HG02763 (cell line): ENCODE results near the gene LAD1.

ENCODE experiments used
- ATAC-seq: cut with Tn5 transposase; IDR thresholded peaks from one replicate; pipeline ENCODE4 v1.9.1; 2021; ENCODE audit warnings: mild to moderate bottlenecking, moderate library complexity; ENCODE audit not compliant: unreplicated experiment

LAD1 gene

DNA sequence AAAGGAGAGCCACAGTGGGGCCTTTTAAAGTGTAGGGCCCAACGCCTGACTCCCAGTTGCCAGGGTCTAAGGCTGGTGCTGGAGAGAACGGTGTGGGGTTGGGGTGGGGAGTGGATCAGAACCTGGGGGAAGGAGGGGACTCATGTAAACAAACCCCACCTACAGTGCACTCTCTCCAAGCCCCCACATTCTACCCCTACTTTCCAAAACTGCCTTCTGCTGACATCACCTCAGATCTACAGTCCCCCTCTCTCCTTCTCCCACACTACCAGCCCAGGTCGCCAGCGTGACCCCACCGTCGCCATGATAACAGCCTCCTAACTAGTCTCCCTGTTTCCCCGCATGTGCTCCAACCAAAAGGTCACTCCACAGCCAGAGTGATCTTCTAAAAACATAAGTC is 48.2 kb downstream of the LAD1 start:
- no peak for ATAC-seq

DNA sequence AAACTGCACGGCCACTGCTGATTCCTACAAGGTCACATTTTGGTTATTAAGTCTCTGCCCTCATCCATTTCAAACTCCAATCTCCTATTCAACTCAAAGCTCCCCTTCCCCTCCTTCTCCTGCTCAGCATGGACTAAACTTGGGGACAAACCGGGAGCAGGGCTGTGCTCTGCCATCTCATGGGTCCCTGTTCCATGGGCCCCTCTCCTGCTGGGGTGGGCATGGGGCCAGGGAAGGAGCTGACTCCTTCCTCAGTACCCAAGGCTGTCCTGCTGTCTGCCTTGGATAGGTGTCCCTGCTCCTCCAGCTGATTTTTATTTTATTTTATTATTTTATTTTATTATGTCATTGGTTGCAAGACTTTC is 48.8 kb downstream of the LAD1 start:
- ATAC-seq = no peak

DNA sequence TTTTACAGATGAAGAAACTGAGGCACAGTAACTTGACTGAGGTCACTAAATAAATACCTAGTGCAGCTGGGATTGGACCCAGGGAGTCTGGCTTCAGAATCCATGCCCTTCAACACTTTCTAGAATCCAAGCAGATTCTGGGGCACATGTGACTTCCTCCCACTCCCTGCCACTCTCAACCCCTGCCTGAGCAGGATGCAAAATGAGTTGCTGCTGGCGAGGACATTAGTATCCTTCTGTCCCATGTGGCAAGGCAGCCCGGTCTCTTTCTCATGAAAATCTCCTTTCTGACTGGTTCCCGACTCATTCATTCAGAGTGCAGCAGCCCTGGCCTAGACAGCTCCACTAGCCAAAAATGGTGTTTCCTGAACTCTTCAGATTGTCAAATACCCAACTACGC is 50.0 kb downstream of the LAD1 start:
- no peak for ATAC-seq

DNA sequence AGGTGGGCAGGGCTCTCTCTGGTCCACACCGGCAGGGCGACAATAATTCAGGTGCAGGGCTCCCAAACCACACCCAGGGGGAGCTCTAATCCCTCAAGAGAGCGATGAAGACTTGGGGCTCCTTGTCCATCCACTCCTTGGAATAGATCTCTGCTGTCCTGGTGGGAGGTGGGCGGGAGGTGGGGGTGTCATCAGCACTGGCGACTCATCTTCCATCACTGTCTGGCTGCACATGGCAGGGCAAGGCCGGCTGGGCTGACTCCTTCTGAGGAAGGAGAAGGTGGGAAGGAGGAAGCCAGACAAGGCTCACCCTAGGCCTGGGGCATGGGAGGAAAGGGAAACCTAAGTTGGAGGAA is 50.9 kb downstream of the LAD1 start:
- ATAC-seq = no peak

DNA sequence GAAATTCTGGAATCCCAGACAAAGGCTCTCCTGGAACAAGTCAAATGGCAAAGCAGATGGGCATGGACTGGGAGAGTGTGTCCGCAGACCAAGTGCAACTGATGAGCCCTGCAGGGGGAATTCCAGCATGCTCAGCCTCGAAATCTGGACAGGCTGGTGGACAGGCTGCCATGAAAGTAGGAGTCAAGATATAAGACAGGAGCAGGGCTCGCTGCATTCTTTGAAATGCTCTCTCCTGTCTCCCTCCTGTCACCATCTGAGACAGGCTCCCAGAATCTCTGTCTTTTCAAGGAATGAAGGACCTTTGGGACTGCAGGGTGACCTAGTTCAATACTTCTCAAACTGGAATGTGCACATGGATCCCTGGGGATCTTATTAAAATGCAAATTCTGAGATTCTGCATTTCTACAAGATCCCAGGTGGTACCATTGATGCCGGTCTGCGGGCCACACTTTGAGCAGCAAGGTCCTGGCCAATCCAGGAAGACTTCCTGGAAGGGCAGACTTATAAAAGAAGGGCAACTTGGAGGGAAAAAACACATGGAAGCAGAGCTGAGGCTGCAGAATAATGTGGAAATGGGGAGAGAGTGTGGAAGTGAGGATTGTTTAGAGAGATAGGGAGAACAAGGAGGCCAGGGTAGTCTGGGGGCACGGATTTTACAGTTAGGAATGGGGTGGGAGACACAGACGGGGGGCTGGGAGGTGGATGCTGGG is 51.5 kb downstream of the LAD1 start:
- no peak for ATAC-seq

DNA sequence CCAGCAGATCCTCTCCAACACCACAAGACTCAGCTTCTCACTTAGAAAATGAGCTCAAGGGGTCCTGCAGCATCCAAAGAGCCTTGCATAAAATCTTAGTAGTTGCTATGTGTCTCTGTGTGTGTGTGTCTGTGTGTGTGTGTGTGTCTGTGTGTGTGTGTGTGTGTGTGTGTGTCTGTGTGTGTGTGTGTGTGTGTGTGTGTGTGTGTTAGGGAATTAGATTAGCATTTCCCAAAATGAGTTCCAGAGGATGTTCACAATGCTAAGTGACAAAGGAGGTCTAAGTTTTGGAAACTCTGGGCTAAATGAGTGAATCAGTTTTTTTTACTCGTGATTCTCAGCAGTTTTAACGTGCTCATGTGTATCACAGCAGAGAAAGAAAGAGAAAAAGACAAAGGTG is 52.1 kb downstream of the LAD1 start:
- no peak for ATAC-seq

DNA sequence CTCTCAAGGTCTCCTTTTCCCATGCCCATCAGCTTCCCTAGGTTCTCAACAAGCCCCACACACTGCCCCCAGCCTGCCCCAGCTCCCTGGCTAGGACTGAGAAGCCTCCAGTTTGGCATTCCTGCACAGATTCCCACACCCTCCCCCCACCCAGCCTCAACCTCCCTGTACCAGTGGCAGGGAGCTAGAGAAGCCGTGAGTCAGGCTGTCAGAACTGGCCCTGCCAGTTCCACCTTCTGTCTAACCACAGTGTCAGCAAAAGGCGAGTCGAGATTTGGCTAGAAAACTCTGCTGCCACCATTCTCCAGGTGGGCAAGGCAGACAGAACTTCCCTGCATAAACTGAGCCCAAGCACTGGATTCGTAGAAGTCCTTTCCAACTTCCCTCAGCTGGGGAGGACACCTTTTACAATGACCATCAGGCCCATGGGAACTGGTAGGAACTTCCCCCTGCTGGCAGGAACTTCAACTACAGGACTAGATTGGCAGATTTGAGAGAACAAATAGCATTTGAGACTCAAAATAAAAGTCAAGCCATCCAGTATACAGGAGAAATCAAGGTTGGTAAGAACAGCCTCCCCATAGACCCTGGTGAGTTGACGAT is 52.7 kb downstream of the LAD1 start:
- no peak for ATAC-seq

DNA sequence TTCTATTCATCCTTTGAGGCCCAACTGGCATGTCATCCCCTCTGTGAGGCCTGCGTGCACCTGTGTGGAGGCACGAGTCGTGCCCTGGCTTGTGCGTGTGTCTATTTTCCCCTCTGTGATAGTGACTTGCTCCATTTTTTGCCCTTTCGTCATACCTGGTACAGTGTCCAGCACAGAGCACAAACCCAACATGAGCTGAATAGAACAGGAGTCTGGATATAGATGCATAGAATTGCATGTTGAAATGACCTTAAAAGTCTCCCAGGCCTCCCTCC is 54.1 kb downstream of the LAD1 start:
- no peak for ATAC-seq

DNA sequence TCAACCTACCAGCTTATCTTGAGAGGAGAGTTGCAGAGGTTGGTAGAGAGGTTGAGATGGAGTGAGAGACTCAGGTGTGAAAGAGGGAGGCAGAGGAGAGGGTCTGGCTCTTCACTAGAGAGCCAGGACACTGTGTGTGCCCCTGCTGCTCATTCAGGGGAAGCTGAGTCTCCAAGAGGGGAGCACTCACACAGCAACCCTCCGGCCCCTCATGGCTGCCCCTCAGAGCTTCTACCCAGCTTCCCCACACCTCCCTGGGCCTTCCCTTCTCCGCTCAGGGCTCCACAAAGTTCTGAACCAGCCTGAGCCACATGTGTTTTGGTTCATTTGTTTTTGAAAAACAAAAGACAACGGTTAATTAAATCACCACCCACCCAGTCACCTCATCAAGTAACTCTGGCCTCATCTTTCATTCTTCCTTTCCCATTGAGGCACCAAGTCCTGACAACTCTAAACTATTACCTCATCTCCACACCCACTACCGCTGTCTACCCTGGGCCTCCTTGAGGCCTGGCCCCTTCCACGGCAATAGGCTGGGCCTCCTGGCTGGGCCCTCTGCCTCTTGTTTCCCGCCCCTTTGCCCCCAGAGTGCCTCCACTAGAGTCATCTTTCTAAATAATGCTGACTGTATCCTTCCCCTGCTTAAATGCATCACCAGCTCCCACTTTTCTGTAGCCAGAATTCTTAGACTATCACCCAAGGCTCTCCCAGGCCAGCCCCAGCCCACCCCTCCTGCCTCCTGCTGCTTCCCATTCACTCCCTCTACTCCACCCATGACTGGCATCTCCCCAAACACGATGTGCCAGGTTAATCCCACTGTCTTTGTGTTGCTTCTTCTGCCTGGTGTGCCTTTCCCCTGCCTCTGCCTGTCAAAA is 54.7 kb downstream of the LAD1 start:
- no peak for ATAC-seq

DNA sequence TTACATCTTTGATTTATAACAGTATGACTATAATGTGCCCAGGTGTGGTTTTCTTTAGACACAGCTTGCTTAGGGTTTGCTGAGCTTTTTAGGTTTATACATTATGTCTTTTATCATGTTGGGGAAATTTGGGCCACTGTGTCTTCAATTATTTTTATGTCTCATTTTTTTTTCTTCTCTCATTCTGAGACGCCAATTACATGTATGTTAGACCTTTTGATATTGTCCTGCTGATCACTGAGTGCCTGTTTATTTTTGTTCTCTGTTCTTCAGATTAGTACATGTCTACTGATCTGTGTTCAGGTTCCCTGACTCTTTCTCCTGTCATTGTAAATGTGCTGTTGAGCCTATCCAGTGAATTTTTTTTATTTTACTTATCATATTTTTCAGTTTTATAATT is 57.7 kb downstream of the LAD1 start:
- no peak for ATAC-seq

DNA sequence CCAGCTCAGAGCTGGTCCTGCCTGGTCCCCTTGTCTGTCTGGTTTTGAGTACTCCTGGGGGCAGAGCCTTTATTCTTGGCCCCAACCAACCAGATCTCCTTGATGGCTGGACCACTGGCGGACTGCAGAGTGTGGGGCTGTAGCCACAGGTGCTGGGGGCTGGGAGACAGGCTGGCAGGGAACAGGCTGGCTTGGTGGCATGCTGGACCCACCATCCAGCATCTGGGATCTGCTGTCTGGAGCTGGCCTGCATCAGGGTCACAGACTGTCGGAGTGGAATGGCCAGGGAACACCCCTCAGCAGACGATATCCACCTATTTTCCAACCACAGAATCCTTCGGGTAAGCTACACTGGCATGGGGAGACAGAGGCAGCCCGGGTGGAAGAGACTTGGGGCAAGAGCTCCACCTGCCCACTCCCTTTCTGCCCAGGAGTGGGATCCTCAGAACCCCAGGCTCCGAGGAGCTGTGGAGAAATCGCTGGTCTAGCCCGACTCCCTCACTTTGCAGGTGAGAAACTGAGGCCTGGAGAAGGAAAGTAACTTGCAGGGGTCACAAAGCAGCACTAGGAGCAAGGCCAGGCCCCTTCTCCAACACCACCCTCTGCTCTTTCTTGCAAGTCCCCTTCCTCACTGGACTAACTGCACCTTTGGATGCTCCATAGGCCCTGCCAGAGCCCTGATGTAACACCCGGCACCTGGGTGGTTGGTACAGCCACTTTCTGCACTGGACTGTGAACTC is 62.2 kb downstream of the LAD1 start:
- ATAC-seq = no peak

DNA sequence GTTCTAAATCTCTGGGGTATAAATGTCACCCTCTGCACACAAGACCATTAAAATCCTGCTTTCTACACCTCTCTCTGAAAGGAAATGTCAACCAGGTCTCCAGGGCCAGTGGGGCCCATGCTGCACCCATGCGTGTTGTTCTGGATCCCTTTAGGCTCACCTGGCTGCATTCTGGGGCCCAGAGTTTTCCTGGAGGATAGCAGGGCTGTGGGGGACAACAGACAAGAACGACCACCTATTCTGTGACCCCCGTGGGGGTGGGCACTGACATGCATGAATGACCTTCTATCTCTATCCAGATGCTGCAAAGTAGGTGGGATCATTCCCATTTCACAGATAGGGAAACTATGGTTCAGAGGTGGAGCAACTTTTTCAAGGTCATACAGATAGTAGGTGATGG is 63.2 kb downstream of the LAD1 start:
- ATAC-seq = no peak

DNA sequence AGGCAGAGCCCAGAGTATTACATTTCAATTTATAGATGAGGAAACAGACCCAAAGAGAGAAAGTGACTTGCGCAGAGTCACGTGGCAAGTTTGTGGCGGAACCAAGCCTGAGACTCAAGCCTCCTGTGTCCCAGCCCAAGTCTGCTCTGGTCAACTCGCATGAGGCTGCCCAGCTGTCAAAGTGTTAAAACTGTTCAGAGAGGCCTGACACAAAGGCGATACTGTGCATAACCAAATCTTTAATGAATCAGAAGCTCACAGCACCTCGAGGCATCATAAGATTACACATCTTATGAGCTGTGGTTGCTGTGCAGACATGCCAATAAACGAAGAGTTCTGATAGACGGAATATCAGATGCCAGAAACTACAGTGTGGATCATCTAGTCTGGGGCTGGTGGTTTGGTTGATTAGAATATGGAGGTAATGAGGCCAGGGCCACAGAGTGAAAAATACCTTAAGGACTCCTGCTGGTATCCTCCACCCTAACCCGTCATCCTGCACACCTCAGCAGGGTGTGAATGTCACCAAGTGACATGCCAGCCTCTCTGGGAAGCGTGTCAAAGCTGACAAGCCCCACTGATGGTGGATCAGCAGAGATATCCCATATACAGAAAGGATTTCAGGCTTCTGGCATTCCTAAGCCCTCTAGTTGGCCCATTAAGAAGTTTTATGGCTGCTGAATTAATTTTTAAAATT is 63.8 kb downstream of the LAD1 start:
- no peak for ATAC-seq

DNA sequence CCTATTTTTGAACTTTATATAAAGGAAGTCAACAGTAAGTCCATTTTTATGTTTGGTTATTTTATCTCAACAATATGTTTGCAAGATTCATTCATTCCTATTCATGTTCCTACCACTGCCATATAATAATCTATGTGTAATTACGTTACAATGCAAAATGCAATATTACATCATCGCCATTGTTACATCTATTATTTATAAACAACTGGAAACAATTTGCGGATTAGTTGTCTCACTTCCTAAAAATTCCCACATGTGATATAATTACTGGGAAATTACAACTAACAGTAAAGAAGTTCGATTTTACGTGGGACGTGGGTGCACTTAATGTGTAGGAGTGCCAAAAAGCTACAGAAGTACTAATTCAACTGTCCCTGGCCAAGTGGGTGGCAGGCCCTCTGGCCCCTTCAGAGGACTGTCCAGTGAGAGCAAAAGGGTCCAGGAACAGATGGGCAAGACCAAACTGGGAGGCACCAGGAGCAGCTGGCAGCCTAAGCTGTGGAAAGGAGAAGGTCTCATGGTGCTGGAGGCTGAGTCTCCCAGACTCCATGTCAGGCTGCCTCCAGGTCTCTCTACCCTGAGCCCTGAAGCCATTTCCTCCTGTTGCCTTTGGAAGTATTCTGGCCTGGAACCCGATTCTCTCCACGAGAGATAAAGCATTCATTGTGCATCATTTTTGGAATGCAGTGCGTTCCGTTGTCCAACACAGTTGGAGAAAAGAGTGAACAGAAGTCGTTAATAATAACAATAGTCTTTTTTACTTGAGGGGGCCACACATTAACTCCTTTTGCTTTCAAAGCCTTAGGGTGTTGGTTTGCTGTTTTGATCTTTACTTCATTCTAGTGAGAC is 64.6 kb downstream of the LAD1 start:
- no peak for ATAC-seq

DNA sequence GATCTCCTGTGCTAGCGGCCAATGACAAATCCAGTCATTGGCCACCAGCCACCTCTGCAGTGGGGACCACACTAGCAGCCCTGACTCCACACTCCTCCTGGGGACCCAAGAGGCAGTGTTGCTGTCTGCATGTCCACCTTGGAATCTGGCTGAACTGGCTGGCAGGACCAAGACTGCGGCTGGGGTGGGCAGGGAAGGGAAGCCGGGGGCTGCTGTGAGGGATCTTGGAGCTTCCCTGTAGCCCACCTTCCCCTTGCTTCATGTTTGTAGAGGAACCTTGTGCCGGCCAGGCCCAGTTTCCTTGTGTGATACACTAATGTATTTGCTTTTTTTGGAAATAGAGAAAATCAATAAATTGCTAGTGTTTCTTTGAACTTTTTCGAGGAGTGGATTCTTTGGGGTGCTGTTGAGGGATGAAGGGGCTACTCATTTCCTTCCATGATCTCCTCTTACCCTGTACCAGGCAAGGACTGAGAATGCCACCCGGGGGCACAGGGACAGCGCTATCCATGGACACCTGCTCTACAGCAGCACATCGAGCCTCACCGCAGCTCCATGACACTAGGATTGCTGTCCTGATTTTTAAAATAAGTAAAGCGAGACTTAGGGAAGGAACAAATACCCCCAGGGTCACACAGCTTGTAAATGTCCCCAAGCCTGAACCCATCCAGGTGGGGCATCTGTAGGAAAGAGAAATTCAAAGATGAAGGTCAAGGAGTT is 66.3 kb downstream of the LAD1 start:
- no peak for ATAC-seq

DNA sequence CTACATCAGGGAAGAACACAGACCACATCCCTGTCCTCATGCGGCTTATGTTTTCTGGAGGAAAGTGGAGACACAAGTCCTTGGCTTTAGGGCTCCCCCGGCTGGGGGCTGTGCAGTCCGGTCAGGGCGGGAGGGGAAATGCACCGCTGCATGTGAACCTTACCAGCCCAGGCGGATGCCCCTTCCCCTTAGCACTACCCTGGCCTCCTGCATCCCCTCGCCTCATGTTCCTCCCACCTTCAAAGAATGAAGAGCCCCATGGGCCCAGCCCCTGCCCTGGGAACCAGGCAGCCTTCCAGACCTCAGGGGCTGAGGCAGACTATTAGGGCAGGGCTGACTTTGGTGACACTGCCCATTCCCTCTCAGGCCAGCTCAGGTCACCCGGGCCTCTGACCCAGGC is 67.1 kb downstream of the LAD1 start:
- ATAC-seq = no peak

DNA sequence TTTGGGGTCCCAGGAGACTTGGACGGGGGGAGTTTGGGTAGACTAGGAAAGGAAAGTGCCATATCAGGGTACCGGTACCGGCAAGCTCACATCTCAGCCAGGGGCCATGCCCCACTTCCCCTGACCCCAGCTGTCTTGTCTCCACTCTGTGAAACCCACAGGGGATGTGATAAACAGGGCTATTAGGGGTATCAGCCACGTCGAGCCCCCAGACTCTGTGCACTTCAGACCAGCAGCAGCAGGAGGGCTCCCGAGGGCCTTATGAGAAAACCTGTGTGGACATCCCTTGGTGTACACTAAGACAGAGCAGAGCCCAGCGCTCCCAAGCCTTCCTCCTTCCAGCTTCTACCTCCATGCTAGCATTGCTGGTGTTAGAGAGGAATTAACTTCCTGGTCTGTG is 68.0 kb downstream of the LAD1 start:
- ATAC-seq = no peak
